GM12878 (cell line): Measurements from ENCODE around the gene CRISP2.

Source experiments
- EP300 ChIP-seq, 2 experiments: fragments of 150-350 bp in 1 of 2; IDR thresholded peaks; 2 replicates each; pipeline ENCODE4 v1.6.1; 2011 to 2012; ENCODE audit warnings: low read depth in 2 of 2, low read length in 2 of 2, borderline replicate concordance in 1 of 2, improper control_type of control experiment in 1 of 2, inconsistent platforms in 1 of 2; ENCODE audit not compliant: control insufficient read depth in 1 of 2
- NR2C2 ChIP-seq: IDR thresholded peaks from 2 replicates; pipeline ENCODE4 v1.6.1; 2011; ENCODE audit warnings: borderline replicate concordance, low read depth; ENCODE audit not compliant: control insufficient read depth, insufficient read length
- RFX5 ChIP-seq: IDR thresholded peaks from 2 replicates; pipeline ENCODE4 v1.6.1; 2011; ENCODE audit warnings: low read depth, low read length, improper control_type of control experiment
- SUPT20H ChIP-seq: IDR thresholded peaks from 2 replicates; pipeline ENCODE4 v1.6.1; 2011; ENCODE audit warnings: low read depth, mild to moderate bottlenecking, low read length, moderate library complexity, borderline replicate concordance; ENCODE audit not compliant: control insufficient read depth
- SUZ12 ChIP-seq: fragments of 200-600 bp; sonication (generic); IDR thresholded peaks from one replicate; pipeline ENCODE4 v1.6.1; 2018; ENCODE audit warnings: antibody characterized with exemption, mild to moderate bottlenecking; ENCODE audit not compliant: unreplicated experiment
- ZNF274 ChIP-seq: IDR thresholded peaks from one replicate; pipeline ENCODE4 v1.8.0; 2011; ENCODE audit not compliant: insufficient read length, insufficient read depth
- TF ChIP-seq, protein P1 (sequence below): IDR thresholded peaks from 2 replicates; pipeline ENCODE4 v1.6.1; 2011; ENCODE audit warnings: borderline replicate concordance, low read depth, mild to moderate bottlenecking, moderate library complexity, low read length; ENCODE audit not compliant: insufficient read depth, poor library complexity, severe bottlenecking
- TF ChIP-seq, protein P2 (sequence below): IDR thresholded peaks from 2 replicates; pipeline ENCODE4 v1.6.1; 2011; ENCODE audit warnings: mild to moderate bottlenecking, low read depth, low read length, moderate library complexity; ENCODE audit not compliant: insufficient replicate concordance
- TF ChIP-seq, protein P3 (sequence below), 3 experiments: IDR thresholded peaks in 2 of 3; conservative IDR thresholded peaks in 1 of 3; 2 replicates each; pipeline ENCODE4 v1.5.1; 2011; ENCODE audit warnings: low read depth in 3 of 3, low read length in 3 of 3, mild to moderate bottlenecking in 3 of 3, control low read depth in 2 of 3, moderate library complexity in 2 of 3, inconsistent platforms in 1 of 3, mixed read lengths in 1 of 3; ENCODE audit not compliant: control insufficient read depth in 2 of 3, insufficient read depth in 1 of 3; ENCODE audit errors: extremely low read depth in 1 of 3

DNA sequence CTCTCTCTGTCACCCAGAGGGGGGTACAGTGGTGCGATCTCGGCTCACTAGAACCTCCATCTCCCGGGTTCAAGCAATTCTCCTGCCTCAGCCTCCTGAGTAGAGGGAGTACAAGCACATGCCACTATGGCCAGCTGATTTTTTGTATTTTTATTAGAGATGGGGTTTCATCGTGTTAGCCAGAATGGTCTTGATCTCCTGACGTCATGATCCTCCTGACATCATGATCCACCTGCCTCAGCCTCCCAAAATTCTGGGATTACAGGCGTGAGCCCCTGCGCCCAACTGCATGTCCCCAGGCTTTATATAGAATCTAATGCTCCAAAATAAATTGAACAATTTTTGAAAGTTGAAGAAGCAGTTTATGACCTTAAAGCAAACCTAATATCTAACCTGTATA is 7.0 kb upstream of the CRISP2 start:
- TF ChIP-seq ZNF274 = no peak
- TF ChIP-seq, protein P1, sequence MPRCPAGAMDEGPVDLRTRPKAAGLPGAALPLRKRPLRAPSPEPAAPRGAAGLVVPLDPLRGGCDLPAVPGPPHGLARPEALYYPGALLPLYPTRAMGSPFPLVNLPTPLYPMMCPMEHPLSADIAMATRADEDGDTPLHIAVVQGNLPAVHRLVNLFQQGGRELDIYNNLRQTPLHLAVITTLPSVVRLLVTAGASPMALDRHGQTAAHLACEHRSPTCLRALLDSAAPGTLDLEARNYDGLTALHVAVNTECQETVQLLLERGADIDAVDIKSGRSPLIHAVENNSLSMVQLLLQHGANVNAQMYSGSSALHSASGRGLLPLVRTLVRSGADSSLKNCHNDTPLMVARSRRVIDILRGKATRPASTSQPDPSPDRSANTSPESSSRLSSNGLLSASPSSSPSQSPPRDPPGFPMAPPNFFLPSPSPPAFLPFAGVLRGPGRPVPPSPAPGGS = no peak
- no peak for TF ChIP-seq SUZ12
- TF ChIP-seq, protein P2, sequence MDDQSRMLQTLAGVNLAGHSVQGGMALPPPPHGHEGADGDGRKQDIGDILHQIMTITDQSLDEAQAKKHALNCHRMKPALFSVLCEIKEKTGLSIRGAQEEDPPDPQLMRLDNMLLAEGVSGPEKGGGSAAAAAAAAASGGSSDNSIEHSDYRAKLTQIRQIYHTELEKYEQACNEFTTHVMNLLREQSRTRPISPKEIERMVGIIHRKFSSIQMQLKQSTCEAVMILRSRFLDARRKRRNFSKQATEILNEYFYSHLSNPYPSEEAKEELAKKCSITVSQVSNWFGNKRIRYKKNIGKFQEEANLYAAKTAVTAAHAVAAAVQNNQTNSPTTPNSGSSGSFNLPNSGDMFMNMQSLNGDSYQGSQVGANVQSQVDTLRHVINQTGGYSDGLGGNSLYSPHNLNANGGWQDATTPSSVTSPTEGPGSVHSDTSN = no peak
- no peak for TF ChIP-seq RFX5
- TF ChIP-seq EP300 (IDR thresholded peaks at IDR 0.05; ENCODE audit: borderline replicate concordance in 1 of 2, control insufficient read depth in 1 of 2, low read depth in 2 of 2, low read length in 2 of 2) = no peak
- no peak for TF ChIP-seq NR2C2
- TF ChIP-seq, protein P3, sequence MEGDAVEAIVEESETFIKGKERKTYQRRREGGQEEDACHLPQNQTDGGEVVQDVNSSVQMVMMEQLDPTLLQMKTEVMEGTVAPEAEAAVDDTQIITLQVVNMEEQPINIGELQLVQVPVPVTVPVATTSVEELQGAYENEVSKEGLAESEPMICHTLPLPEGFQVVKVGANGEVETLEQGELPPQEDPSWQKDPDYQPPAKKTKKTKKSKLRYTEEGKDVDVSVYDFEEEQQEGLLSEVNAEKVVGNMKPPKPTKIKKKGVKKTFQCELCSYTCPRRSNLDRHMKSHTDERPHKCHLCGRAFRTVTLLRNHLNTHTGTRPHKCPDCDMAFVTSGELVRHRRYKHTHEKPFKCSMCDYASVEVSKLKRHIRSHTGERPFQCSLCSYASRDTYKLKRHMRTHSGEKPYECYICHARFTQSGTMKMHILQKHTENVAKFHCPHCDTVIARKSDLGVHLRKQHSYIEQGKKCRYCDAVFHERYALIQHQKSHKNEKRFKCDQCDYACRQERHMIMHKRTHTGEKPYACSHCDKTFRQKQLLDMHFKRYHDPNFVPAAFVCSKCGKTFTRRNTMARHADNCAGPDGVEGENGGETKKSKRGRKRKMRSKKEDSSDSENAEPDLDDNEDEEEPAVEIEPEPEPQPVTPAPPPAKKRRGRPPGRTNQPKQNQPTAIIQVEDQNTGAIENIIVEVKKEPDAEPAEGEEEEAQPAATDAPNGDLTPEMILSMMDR (IDR thresholded peaks at IDR 0.05 in 2 of 3, conservative IDR thresholded peaks at IDR 0.05 in 1 of 3; ENCODE audit: control insufficient read depth in 2 of 3, extremely low read depth in 1 of 3, insufficient read depth in 1 of 3, low read depth in 3 of 3, low read length in 3 of 3) = no peak
- TF ChIP-seq SUPT20H = no peak
